ENCODE data around the gene PRDX2. TPM values are rescaled to one million over a fixed set of nuclear protein-coding genes. Genes with fewer than 3 reads are reported as not detected.

The PRDX2 gene
- polyA plus RNA-seq, 3 donors = 40.0 to 71.5 (median 46.7) TPM

DNA sequence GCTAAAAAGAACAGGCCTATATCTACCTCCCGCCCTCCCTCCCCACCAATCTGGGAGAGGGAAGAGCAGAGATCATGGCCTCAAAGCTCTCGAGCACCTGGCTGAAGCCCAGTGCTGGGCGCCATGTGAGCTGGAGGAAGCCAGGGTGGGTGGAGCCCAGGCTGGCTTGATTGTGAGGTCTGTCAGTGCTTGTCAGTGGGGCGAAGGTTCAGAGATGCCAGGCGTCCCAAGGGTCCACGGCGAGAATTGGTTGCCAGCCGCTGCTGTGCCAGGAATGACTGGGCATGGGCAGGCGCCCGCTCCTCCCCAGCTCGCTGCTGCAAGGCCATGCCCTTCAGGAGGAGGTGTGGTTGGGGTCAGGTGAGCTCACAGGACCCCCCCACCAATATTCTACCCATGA, 38.5 kb downstream of the PRDX2 start:
- H3K4me1 ChIP-seq (ENCODE audit: control insufficient read depth in 1 of 2, insufficient read depth in 2 of 2, low read length in 2 of 2) = peaks cover 0 to 6% of the 10 kb centered on the region in 2 donors
- peaks cover 10% of the 10 kb centered on the region for H3K4me1 Mint-ChIP-seq

GRCh38 chr19:12759686-12760085, 41.9 kb downstream of the PRDX2 start:
- Mint-ChIP-seq H3K27me3 (ENCODE audit: low read depth in 3 of 3) (peaks cover 7 to 12% (median 11%) of the 10 kb centered on the region in 3 donors), H3K36me3 (peaks cover 17 to 25% of the 10 kb centered on the region in 2 donors), H3K4me1 (peaks cover 12% of the 10 kb centered on the region), H3K4me3 (no peak overlapping the region), H3K27ac (no peak overlapping the region), H3K9me3 (peaks cover 0 to 5% (median 0%) of the 10 kb centered on the region in 7 donors)
- no peak overlapping the region for H3K4me3 ChIP-seq (replicated peaks in 1 of 3; ENCODE audit: low read depth in 2 of 3, low read length in 3 of 3)
- no peak for DNase-seq
- peaks cover 0 to 5% of the 10 kb centered on the region in 2 donors for H3K9me3 ChIP-seq (replicated peaks in 1 of 2; ENCODE audit: control insufficient read depth in 1 of 2, insufficient read depth in 1 of 2, low read length in 2 of 2)
- no peaks in the 10 kb centered on the region for H4K20me1 ChIP-seq (ENCODE audit: insufficient read depth, low read length)
- no peak overlapping the region for H3K27ac ChIP-seq (ENCODE audit: low read depth in 1 of 2, low read length in 2 of 2)
- no peak overlapping the region for H3K9ac ChIP-seq (ENCODE audit: insufficient read depth, low read length, poor library complexity, severe bottlenecking)
- no peaks in the 10 kb centered on the region for H3K79me2 ChIP-seq (ENCODE audit: insufficient read depth, low read length)
- TF ChIP-seq CTCF (IDR thresholded peaks at IDR 0.05) = no peak
- peaks cover 0 to 4% of the 10 kb centered on the region in 2 donors for H3K27me3 ChIP-seq (ENCODE audit: control insufficient read depth in 2 of 2, insufficient read depth in 2 of 2, low read length in 2 of 2)
- no CpG with 5 or more reads among the region's 6 CpGs for WGBS (ENCODE audit: insufficient coverage)
- intact Hi-C loops (cut with micrococcal nuclease) = loop anchor here in 1 of 2 donors (5.0 kb wide), 2 partner anchors 38 to 88 kb away; no protein-coding TSS in a partner anchor
- H3K36me3 ChIP-seq (replicated peaks in 1 of 2; ENCODE audit: control insufficient read depth in 1 of 2, insufficient read depth in 2 of 2, low read length in 2 of 2) = no peaks in the 10 kb centered on the region
- no peak overlapping the region for H2AFZ ChIP-seq (ENCODE audit: insufficient read depth, low read depth, low read length, poor library complexity, severe bottlenecking)
- no peak overlapping the region for H3K4me2 ChIP-seq (replicated peaks; ENCODE audit: extremely low read depth, low read length, poor library complexity, severe bottlenecking)
- H3K4me1 ChIP-seq (ENCODE audit: control insufficient read depth in 1 of 2, insufficient read depth in 2 of 2, low read length in 2 of 2) = peaks cover 4 to 8% of the 10 kb centered on the region in 2 donors

More for the DNA sequence above, 38.5 kb downstream of the PRDX2 start:
- Histone ChIP-seq H3K27ac (ENCODE audit: low read depth in 1 of 2, low read length in 2 of 2) (no peak overlapping the region), H3K27me3 (ENCODE audit: control insufficient read depth in 2 of 2, insufficient read depth in 2 of 2, low read length in 2 of 2) (peaks cover 0 to under 1% of the 10 kb centered on the region in 2 donors), H3K79me2 (ENCODE audit: insufficient read depth, low read length) (no peaks in the 10 kb centered on the region), H3K9ac (ENCODE audit: insufficient read depth, low read length, poor library complexity, severe bottlenecking) (no peak overlapping the region), H2AFZ (ENCODE audit: insufficient read depth, low read depth, low read length, poor library complexity, severe bottlenecking) (no peak overlapping the region), H3K36me3 (replicated peaks in 1 of 2; ENCODE audit: control insufficient read depth in 1 of 2, insufficient read depth in 2 of 2, low read length in 2 of 2) (no peaks in the 10 kb centered on the region), H3K4me3 (replicated peaks in 1 of 3; ENCODE audit: low read depth in 2 of 3, low read length in 3 of 3) (no peak overlapping the region), H3K4me2 (replicated peaks; ENCODE audit: extremely low read depth, low read length, poor library complexity, severe bottlenecking) (no peak overlapping the region), H3K9me3 (replicated peaks in 1 of 2; ENCODE audit: control insufficient read depth in 1 of 2, insufficient read depth in 1 of 2, low read length in 2 of 2) (peaks cover 0 to 5% of the 10 kb centered on the region in 2 donors), H4K20me1 (ENCODE audit: insufficient read depth, low read length) (no peaks in the 10 kb centered on the region)
- Mint-ChIP-seq H3K27me3 (ENCODE audit: low read depth in 3 of 3) (peaks cover 0 to 9% (median 6%) of the 10 kb centered on the region in 3 donors), H3K27ac (peak overlapping the region in 1 of 7 donors; percentile 50), H3K36me3 (peaks cover 32 to 46% of the 10 kb centered on the region in 2 donors), H3K4me3 (no peak overlapping the region), H3K9me3 (peaks cover 0 to 5% (median 0%) of the 10 kb centered on the region in 7 donors)
- intact Hi-C loops (cut with micrococcal nuclease) = loop anchor here in 1 of 2 donors (5.0 kb wide), 2 partner anchors 34 to 84 kb away; no protein-coding TSS in a partner anchor
- 92% methylated on average over 2 of the region's 11 CpGs for WGBS (ENCODE audit: insufficient coverage)
- no peak for DNase-seq
- TF ChIP-seq CTCF (IDR thresholded peaks at IDR 0.05) = no peak

All from CD14-positive monocyte (primary cell).